Inferior parietal cortex (tissue), 1 donor: Measurements from ENCODE around the gene LNX1.
A peak's percentile ranks its signal among the peaks of the same experiment; 100 is the strongest.

Experiments used
- DNase-seq: peaks from one replicate; pipeline ENCODE4 v3.0.0-alpha.2; 2016; ENCODE audit errors: extremely low spot score

The LNX1 gene

GRCh38 chr4:53599632-53600031, 8.3 kb upstream of the LNX1 start:
- peak; percentile 17 for DNase-seq

- DNase-seq = no peak
Observed at GRCh38 chr4:53598901-53599300, 7.6 kb upstream of the LNX1 start.

- no peak for DNase-seq
Observed at GRCh38 chr4:53598483-53598882, 7.2 kb upstream of the LNX1 start.

- DNase-seq = no peak
Observed at GRCh38 chr4:53596901-53597300, 5.6 kb upstream of the LNX1 start.

GRCh38 chr4:53595834-53596233, 4.5 kb upstream of the LNX1 start:
- no peak for DNase-seq

GRCh38 chr4:53595204-53595603, 3.9 kb upstream of the LNX1 start:
- DNase-seq = no peak

- no peak for DNase-seq
Observed at GRCh38 chr4:53593765-53594164, 2.5 kb upstream of the LNX1 start.

GRCh38 chr4:53592686-53593501, 1.6 kb upstream of the LNX1 start:
- DNase-seq = no peak

- DNase-seq = no peak
Observed at GRCh38 chr4:53592122-53592521, 836 bp upstream of the LNX1 start.

- DNase-seq = no peak
Observed at GRCh38 chr4:53590187-53590586, 1.1 kb downstream of the LNX1 start.

GRCh38 chr4:53589511-53589910, 1.8 kb downstream of the LNX1 start:
- no peak for DNase-seq

GRCh38 chr4:53587135-53587534, 4.2 kb downstream of the LNX1 start:
- DNase-seq = no peak

GRCh38 chr4:53586121-53586816, 5.0 kb downstream of the LNX1 start:
- peak; percentile 13 for DNase-seq

- DNase-seq = no peak
Observed at GRCh38 chr4:53584658-53585057, 6.6 kb downstream of the LNX1 start.

GRCh38 chr4:53583513-53583912, 7.8 kb downstream of the LNX1 start:
- DNase-seq = no peak

GRCh38 chr4:53582194-53582593, 9.1 kb downstream of the LNX1 start:
- DNase-seq = no peak

GRCh38 chr4:53580274-53580673, 11.0 kb downstream of the LNX1 start:
- DNase-seq = no peak

GRCh38 chr4:53579826-53580225, 11.5 kb downstream of the LNX1 start:
- no peak for DNase-seq

GRCh38 chr4:53576676-53577372, 14.5 kb downstream of the LNX1 start:
- DNase-seq = no peak

- DNase-seq = no peak
Observed at GRCh38 chr4:53576071-53576617, 15.1 kb downstream of the LNX1 start.

GRCh38 chr4:53575552-53575951, 15.7 kb downstream of the LNX1 start:
- DNase-seq = no peak

GRCh38 chr4:53574528-53574927, 16.8 kb downstream of the LNX1 start:
- DNase-seq = no peak
